Natural killer cell (primary cell): ENCODE data around the gene ANKRD22. TPM values are rescaled to one million over a fixed set of nuclear protein-coding genes. Genes with fewer than 3 reads are reported as not detected.

Source experiments
- ATAC-seq, 3 donors: fragments of 150-1000 bp in 2 of 3; fragments of 200-7000 bp in 1 of 3; cut with Tn5 transposase; 1 replicate in 1 of 3; 2 replicates in 2 of 3; pipeline ENCODE4 v1.10.0; 2021; ENCODE audit warnings: mild to moderate bottlenecking in 2 of 3, moderate library complexity in 2 of 3
- DNase-seq, 2 donors: peaks; one replicate each; pipeline versions ENCODE4 v3.0.0 to v3.0.0-alpha.2; 2013 to 2021; ENCODE audit warnings: mixed read lengths in 1 of 2
- H3K27ac ChIP-seq: one replicate; pipeline ENCODE4 v1.5.1; 2013; ENCODE audit warnings: mild to moderate bottlenecking, low read length
- H3K27me3 ChIP-seq: one replicate; pipeline ENCODE4 v1.6.1; 2013; ENCODE audit warnings: low read length; ENCODE audit not compliant: control insufficient read depth, insufficient read depth
- H3K36me3 ChIP-seq: one replicate; pipeline ENCODE4 v1.6.1; 2013; ENCODE audit warnings: low read length; ENCODE audit not compliant: control insufficient read depth, insufficient read depth
- H3K4me1 ChIP-seq: one replicate; pipeline ENCODE4 v1.6.1; 2013; ENCODE audit warnings: low read length; ENCODE audit not compliant: control insufficient read depth, insufficient read depth
- H3K4me3 ChIP-seq: one replicate; pipeline ENCODE4 v1.5.1; 2013; ENCODE audit warnings: low read length
- H3K9me3 ChIP-seq: one replicate; pipeline ENCODE4 v1.6.1; 2013; ENCODE audit warnings: low read length; ENCODE audit not compliant: control insufficient read depth, insufficient read depth
- H3K27ac Mint-ChIP-seq, 2 donors: one replicate each; pipeline ENCODE4 v1.8.0; 2022; ENCODE audit warnings: mild to moderate bottlenecking in 2 of 2, mixed read lengths in 2 of 2, moderate library complexity in 1 of 2
- H3K27me3 Mint-ChIP-seq, 2 donors: one replicate each; pipeline ENCODE4 v1.8.0; 2022; ENCODE audit warnings: low read depth in 2 of 2, mixed read lengths in 2 of 2
- H3K36me3 Mint-ChIP-seq: one replicate; pipeline ENCODE4 v1.8.0; 2022; ENCODE audit warnings: mixed read lengths
- H3K4me1 Mint-ChIP-seq, 2 donors: one replicate each; pipeline ENCODE4 v1.8.0; 2022; ENCODE audit warnings: mixed read lengths in 2 of 2
- H3K4me3 Mint-ChIP-seq: one replicate; pipeline ENCODE4 v1.8.0; 2022; ENCODE audit warnings: mild to moderate bottlenecking, moderate library complexity, mixed read lengths
- H3K9me3 Mint-ChIP-seq, 2 donors: one replicate each; pipeline ENCODE4 v1.8.0; 2022; ENCODE audit warnings: mixed read lengths in 2 of 2
- WGBS: methylation state at CpG from one replicate; pipeline ENCODE4 v1.1.7; 2013; ENCODE audit warnings: missing lambda C conversion rate; ENCODE audit not compliant: insufficient coverage; 5-methylcytosine and 5-hydroxymethylcytosine counted together
- intact Hi-C: fragments of 100-400 bp; cut with micrococcal nuclease; formaldehyde crosslinking; loops from one replicate; pipeline ENCODE4 v1.14.2; 2022
- total RNA-seq, 4 donors: library from RNA; stranded (reverse); fragments of 120-200 nt in 1 of 4; gene quantifications; one replicate each; pipeline versions ENCODE4 v1.2.3 to v1.2.4, GENCODE V29; 2013 to 2022
- TF ChIP-seq, protein P1 (sequence below): fragments of 200-600 bp; IDR thresholded peaks from one replicate; pipeline ENCODE4 v1.8.0; 2022; ENCODE audit warnings: antibody characterized with exemption

ANKRD22 gene
- total RNA-seq, 3 donors from 2014 or later (not counting 1 experiment from before 2014, with no cell fraction given) = not detected

GRCh38 chr10:88820748-88821401 is 30.8 kb downstream of the ANKRD22 start:
- Histone ChIP-seq H3K9me3 (no peaks in the 10 kb centered on the region), H3K27ac (no peak overlapping the region), H3K27me3 (no peaks in the 10 kb centered on the region), H3K4me1 (peaks cover 11% of the 10 kb centered on the region), H3K36me3 (no peaks in the 10 kb centered on the region), H3K4me3 (no peak overlapping the region)
- Mint-ChIP-seq H3K4me3 (no peak overlapping the region), H3K27me3 (no peaks in the 10 kb centered on the region), H3K9me3 (no peaks in the 10 kb centered on the region), H3K4me1 (peaks cover 19 to 30% of the 10 kb centered on the region in 2 donors), H3K27ac (no peak overlapping the region), H3K36me3 (no peaks in the 10 kb centered on the region)
- intact Hi-C loops = no loop called here
- DNase-seq (no peak), ATAC-seq (no peak)
- TF ChIP-seq, protein P1, sequence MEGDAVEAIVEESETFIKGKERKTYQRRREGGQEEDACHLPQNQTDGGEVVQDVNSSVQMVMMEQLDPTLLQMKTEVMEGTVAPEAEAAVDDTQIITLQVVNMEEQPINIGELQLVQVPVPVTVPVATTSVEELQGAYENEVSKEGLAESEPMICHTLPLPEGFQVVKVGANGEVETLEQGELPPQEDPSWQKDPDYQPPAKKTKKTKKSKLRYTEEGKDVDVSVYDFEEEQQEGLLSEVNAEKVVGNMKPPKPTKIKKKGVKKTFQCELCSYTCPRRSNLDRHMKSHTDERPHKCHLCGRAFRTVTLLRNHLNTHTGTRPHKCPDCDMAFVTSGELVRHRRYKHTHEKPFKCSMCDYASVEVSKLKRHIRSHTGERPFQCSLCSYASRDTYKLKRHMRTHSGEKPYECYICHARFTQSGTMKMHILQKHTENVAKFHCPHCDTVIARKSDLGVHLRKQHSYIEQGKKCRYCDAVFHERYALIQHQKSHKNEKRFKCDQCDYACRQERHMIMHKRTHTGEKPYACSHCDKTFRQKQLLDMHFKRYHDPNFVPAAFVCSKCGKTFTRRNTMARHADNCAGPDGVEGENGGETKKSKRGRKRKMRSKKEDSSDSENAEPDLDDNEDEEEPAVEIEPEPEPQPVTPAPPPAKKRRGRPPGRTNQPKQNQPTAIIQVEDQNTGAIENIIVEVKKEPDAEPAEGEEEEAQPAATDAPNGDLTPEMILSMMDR = no peak

- Mint-ChIP-seq H3K4me1 (peaks cover 6 to 16% of the 10 kb centered on the region in 2 donors), H3K27ac (no peak overlapping the region), H3K27me3 (no peaks in the 10 kb centered on the region), H3K9me3 (no peaks in the 10 kb centered on the region), H3K36me3 (no peaks in the 10 kb centered on the region), H3K4me3 (no peak overlapping the region)
- Histone ChIP-seq H3K4me3 (no peak overlapping the region), H3K36me3 (no peaks in the 10 kb centered on the region), H3K9me3 (no peaks in the 10 kb centered on the region), H3K27me3 (no peaks in the 10 kb centered on the region), H3K4me1 (no peaks in the 10 kb centered on the region), H3K27ac (no peak overlapping the region)
- TF ChIP-seq, protein P1 = no peak
- WGBS = 83% methylated on average over 3 of the region's 3 CpGs
- intact Hi-C loops = no loop called here
- DNase-seq (no peak), ATAC-seq (no peak)
Observed at GRCh38 chr10:88819290-88819689, 32.4 kb downstream of the ANKRD22 start.

- WGBS = 95% methylated on average over 4 of the region's 6 CpGs
- ATAC-seq (no peak), DNase-seq (no peak)
- Mint-ChIP-seq H3K4me1 (peaks cover 9 to 15% of the 10 kb centered on the region in 2 donors), H3K27me3 (no peaks in the 10 kb centered on the region), H3K9me3 (no peaks in the 10 kb centered on the region), H3K36me3 (no peaks in the 10 kb centered on the region), H3K4me3 (no peak overlapping the region), H3K27ac (no peak overlapping the region)
- no peaks in the 10 kb centered on the region for H3K27me3 ChIP-seq
- H3K27ac ChIP-seq = no peak overlapping the region
- intact Hi-C loops = loop anchor here (5.0 kb wide), 1 partner anchor 126 kb away; no protein-coding TSS in a partner anchor
- no peaks in the 10 kb centered on the region for H3K9me3 ChIP-seq
- no peaks in the 10 kb centered on the region for H3K36me3 ChIP-seq
- no peak overlapping the region for H3K4me3 ChIP-seq
- peaks cover 3% of the 10 kb centered on the region for H3K4me1 ChIP-seq
- TF ChIP-seq, protein P1 = no peak
Observed at GRCh38 chr10:88813200-88813599, 38.4 kb downstream of the ANKRD22 start.
